PC-3 (cell line): Measurements from ENCODE around the gene FGGY.

ENCODE experiments used
- EZH2 ChIP-seq: fragments of 300-600 bp; sonication (generic); IDR thresholded peaks from one replicate; pipeline ENCODE4 v1.6.1; 2017; ENCODE audit warnings: antibody characterized with exemption, mild to moderate bottlenecking, low read length; ENCODE audit not compliant: unreplicated experiment
- EZH2phosphoT487 ChIP-seq: fragments of 300-600 bp; sonication (generic); IDR thresholded peaks from 2 replicates; pipeline ENCODE4 v1.6.1; 2018; ENCODE audit warnings: mild to moderate bottlenecking, antibody characterized with exemption, low read length, borderline replicate concordance
- TF ChIP-seq, protein P1 (sequence below): fragments of 300-600 bp; sonication (generic); conservative IDR thresholded peaks from 2 replicates; pipeline ENCODE4 v1.5.1; 2017; ENCODE audit warnings: antibody characterized with exemption, low read depth, mild to moderate bottlenecking, low read length

DNA sequence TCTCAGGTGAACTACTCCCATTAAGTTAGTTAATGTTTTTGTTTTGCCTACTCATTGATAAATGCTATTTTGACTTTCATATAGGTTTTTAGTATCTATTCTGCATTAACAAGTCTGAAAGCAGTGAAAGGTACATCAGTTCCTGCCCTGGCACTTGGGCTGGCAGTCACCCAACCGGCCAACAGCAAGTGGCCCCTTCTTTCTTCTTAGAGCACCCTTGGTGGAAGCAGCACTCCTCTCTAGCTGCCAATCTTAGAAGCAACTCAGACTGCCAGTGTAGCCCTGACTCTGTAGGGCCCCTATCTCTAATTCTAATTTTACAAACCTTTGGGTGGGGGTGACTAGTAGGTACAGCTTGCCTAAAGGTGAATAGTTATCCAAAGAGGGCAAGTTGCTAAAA, 155.7 kb downstream of the FGGY start:
- TF ChIP-seq, protein P1, sequence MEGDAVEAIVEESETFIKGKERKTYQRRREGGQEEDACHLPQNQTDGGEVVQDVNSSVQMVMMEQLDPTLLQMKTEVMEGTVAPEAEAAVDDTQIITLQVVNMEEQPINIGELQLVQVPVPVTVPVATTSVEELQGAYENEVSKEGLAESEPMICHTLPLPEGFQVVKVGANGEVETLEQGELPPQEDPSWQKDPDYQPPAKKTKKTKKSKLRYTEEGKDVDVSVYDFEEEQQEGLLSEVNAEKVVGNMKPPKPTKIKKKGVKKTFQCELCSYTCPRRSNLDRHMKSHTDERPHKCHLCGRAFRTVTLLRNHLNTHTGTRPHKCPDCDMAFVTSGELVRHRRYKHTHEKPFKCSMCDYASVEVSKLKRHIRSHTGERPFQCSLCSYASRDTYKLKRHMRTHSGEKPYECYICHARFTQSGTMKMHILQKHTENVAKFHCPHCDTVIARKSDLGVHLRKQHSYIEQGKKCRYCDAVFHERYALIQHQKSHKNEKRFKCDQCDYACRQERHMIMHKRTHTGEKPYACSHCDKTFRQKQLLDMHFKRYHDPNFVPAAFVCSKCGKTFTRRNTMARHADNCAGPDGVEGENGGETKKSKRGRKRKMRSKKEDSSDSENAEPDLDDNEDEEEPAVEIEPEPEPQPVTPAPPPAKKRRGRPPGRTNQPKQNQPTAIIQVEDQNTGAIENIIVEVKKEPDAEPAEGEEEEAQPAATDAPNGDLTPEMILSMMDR, result no peak
- no peak for TF ChIP-seq EZH2phosphoT487
- no peak for TF ChIP-seq EZH2
